Loucy (cell line): ENCODE measurements around the gene CLEC6A.

Experiments
- EZH2phosphoT487 ChIP-seq: fragments of 200-600 bp; IDR thresholded peaks from 2 replicates; pipeline ENCODE4 v1.6.1; 2018; ENCODE audit warnings: antibody characterized with exemption, mild to moderate bottlenecking, moderate library complexity, borderline replicate concordance
- TF ChIP-seq, protein P1 (sequence below): fragments of 200-600 bp; sonication (generic); conservative IDR thresholded peaks from 2 replicates; pipeline ENCODE4 v1.5.1; 2014; ENCODE audit warnings: mild to moderate bottlenecking, antibody characterized with exemption, low read length

DNA sequence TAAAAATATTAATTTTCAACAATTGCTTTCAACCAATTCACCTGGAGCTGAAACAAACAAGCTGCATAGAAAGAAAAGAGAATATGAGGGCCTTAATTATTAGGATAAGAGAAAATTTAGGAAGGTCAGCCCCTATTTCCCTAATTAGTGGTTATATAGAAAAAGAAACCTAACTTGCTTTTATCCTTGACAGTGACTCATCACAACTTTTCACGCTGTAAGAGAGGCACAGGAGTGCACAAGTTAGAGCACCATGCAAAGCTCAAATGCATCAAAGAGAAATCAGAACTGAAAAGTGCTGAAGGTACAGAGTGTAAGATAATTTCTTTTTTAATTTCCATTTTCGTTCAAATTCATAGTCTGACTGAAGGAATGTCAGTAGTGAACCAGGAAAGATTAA is 62.2 kb downstream of the CLEC6A start:
- TF ChIP-seq, protein P1, sequence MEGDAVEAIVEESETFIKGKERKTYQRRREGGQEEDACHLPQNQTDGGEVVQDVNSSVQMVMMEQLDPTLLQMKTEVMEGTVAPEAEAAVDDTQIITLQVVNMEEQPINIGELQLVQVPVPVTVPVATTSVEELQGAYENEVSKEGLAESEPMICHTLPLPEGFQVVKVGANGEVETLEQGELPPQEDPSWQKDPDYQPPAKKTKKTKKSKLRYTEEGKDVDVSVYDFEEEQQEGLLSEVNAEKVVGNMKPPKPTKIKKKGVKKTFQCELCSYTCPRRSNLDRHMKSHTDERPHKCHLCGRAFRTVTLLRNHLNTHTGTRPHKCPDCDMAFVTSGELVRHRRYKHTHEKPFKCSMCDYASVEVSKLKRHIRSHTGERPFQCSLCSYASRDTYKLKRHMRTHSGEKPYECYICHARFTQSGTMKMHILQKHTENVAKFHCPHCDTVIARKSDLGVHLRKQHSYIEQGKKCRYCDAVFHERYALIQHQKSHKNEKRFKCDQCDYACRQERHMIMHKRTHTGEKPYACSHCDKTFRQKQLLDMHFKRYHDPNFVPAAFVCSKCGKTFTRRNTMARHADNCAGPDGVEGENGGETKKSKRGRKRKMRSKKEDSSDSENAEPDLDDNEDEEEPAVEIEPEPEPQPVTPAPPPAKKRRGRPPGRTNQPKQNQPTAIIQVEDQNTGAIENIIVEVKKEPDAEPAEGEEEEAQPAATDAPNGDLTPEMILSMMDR = no peak
- TF ChIP-seq EZH2phosphoT487 = no peak
